Suppressor macrophage treated with lipopolysaccharide for 4 hours (primary cell): ENCODE measurements around the gene FBLN7.
A peak's percentile ranks its signal among the peaks of the same experiment; 100 is the strongest.
"Not testable (repeated sequence)": the region's sequence is repeated elsewhere in the genome, so short reads cannot be mapped to it uniquely, and the experiment has no call there.

Experiments used
- DNase-seq: peaks from one replicate; pipeline ENCODE4 v3.0.0-alpha.2; 2020

FBLN7 gene

GRCh38 chr2:112187046-112187715 is 49.0 kb downstream of the FBLN7 start:
- no peak for DNase-seq

- DNase-seq = no peak
Observed at GRCh38 chr2:112187805-112188596, 49.8 kb downstream of the FBLN7 start.

- no peak for DNase-seq
Observed at GRCh38 chr2:112189001-112189556, 50.9 kb downstream of the FBLN7 start.

GRCh38 chr2:112194028-112194427 is 55.8 kb downstream of the FBLN7 start:
- DNase-seq = no peak

GRCh38 chr2:112194482-112194881 is 56.3 kb downstream of the FBLN7 start:
- DNase-seq = no peak

- DNase-seq = no peak
Observed at GRCh38 chr2:112195167-112195766, 57.1 kb downstream of the FBLN7 start.

GRCh38 chr2:112195950-112196349 is 57.8 kb downstream of the FBLN7 start:
- DNase-seq = no peak

- no peak for DNase-seq
Observed at GRCh38 chr2:112197868-112198267, 59.7 kb downstream of the FBLN7 start.

GRCh38 chr2:112198780-112199179 is 60.6 kb downstream of the FBLN7 start:
- DNase-seq = no peak

GRCh38 chr2:112199188-112199587 is 61.0 kb downstream of the FBLN7 start:
- no peak for DNase-seq

- DNase-seq = peak; percentile 12
Observed at GRCh38 chr2:112201696-112202430, 63.7 kb downstream of the FBLN7 start.

GRCh38 chr2:112204411-112204810 is 66.2 kb downstream of the FBLN7 start:
- no peak for DNase-seq

GRCh38 chr2:112207905-112208304 is 69.7 kb downstream of the FBLN7 start:
- DNase-seq = not testable (repeated sequence)

- DNase-seq = no peak
Observed at GRCh38 chr2:112216167-112216566, 78.0 kb downstream of the FBLN7 start.

GRCh38 chr2:112217854-112218253 is 79.7 kb downstream of the FBLN7 start:
- no peak for DNase-seq

GRCh38 chr2:112220186-112220585 is 82.0 kb downstream of the FBLN7 start:
- no peak for DNase-seq

GRCh38 chr2:112220831-112221230 is 82.6 kb downstream of the FBLN7 start:
- peak; percentile 21 for DNase-seq

- no peak for DNase-seq
Observed at GRCh38 chr2:112229348-112229747, 91.2 kb downstream of the FBLN7 start.

- DNase-seq = no peak
Observed at GRCh38 chr2:112230371-112230770, 92.2 kb downstream of the FBLN7 start.
